Measurements from ENCODE around the gene OR3A1. TPM values are rescaled to one million over a fixed set of nuclear protein-coding genes. Genes with fewer than 3 reads are reported as not detected.
"Not testable (repeated sequence)": the region's sequence is repeated elsewhere in the genome, so short reads cannot be mapped to it uniquely, and the experiment has no call there.

OR3A1 gene
- total and polyA plus RNA-seq, 7 donors: not detected

- WGBS, 2 donors: 77 to 82% methylated on average over 13 of the region's 13 CpGs
- no peak for TF ChIP-seq EP300 (IDR thresholded peaks at IDR 0.05)
- TF ChIP-seq POLR2AphosphoS5 (IDR thresholded peaks at IDR 0.05): no peak
- TF ChIP-seq POLR2A (IDR thresholded peaks at IDR 0.05): no peak
- no peak for TF ChIP-seq CTCF (IDR thresholded peaks at IDR 0.05)
- Histone ChIP-seq H3K27me3 (no peaks in the 10 kb centered on the region), H3K4me1 (no peaks in the 10 kb centered on the region), H3K36me3 (no peaks in the 10 kb centered on the region), H3K4me3 (no peak overlapping the region), H3K27ac (no peak overlapping the region), H3K9me3 (no peaks in the 10 kb centered on the region)
- intact Hi-C loops (cut with DNase I): no loop called here
- DNase-seq: no peak
These were observed 37.6 kb downstream of the OR3A1 start for GRCh38 chr17:3260600-3260999.

GRCh38 chr17:3260163-3260562 lies 38.0 kb downstream of the OR3A1 start:
- 78 to 80% methylated on average over 1 of the region's 1 CpG for WGBS, 2 donors
- H3K27ac ChIP-seq: no peak overlapping the region
- intact Hi-C loops (cut with DNase I): no loop called here
- H3K4me1 ChIP-seq: no peaks in the 10 kb centered on the region
- no peaks in the 10 kb centered on the region for H3K36me3 ChIP-seq
- no peaks in the 10 kb centered on the region for H3K27me3 ChIP-seq
- no peak for DNase-seq
- TF ChIP-seq POLR2AphosphoS5 (IDR thresholded peaks at IDR 0.05) (no peak), CTCF (IDR thresholded peaks at IDR 0.05) (no peak), POLR2A (IDR thresholded peaks at IDR 0.05) (no peak), EP300 (IDR thresholded peaks at IDR 0.05) (no peak)
- H3K4me3 ChIP-seq: no peak overlapping the region
- no peaks in the 10 kb centered on the region for H3K9me3 ChIP-seq

- Histone ChIP-seq H3K36me3 (no peaks in the 10 kb centered on the region), H3K4me1 (no peaks in the 10 kb centered on the region), H3K9me3 (no peaks in the 10 kb centered on the region), H3K27ac (no peak overlapping the region), H3K4me3 (no peak overlapping the region), H3K27me3 (no peaks in the 10 kb centered on the region)
- intact Hi-C loops (cut with DNase I): no loop called here
- TF ChIP-seq POLR2AphosphoS5 (IDR thresholded peaks at IDR 0.05) (no peak), EP300 (IDR thresholded peaks at IDR 0.05) (no peak), CTCF (IDR thresholded peaks at IDR 0.05) (no peak), POLR2A (IDR thresholded peaks at IDR 0.05) (no peak)
- no peak for DNase-seq
- 89 to 92% methylated on average over 8 of the region's 8 CpGs for WGBS, 2 donors
These were observed 41.6 kb downstream of the OR3A1 start for GRCh38 chr17:3256575-3256974.

- H3K27me3 ChIP-seq; H3K36me3 ChIP-seq; H3K27ac ChIP-seq; H3K4me1 ChIP-seq; intact Hi-C loops (cut with DNase I); DNase-seq; H3K9me3 ChIP-seq; H3K4me3 ChIP-seq: not testable (repeated sequence)
- WGBS, 2 donors: 91 to 93% methylated on average over 1 of the region's 2 CpGs
These were observed 49.1 kb downstream of the OR3A1 start for GRCh38 chr17:3249013-3249412.

GRCh38 chr17:3244841-3245240 lies 53.3 kb downstream of the OR3A1 start:
- H3K9me3 ChIP-seq; H3K36me3 ChIP-seq; DNase-seq; H3K27me3 ChIP-seq; H3K27ac ChIP-seq; H3K4me1 ChIP-seq; intact Hi-C loops (cut with DNase I); H3K4me3 ChIP-seq: not testable (repeated sequence)
- WGBS, 2 donors: 33 to 34% methylated on average over 1 of the region's 1 CpG

GRCh38 chr17:3241044-3241443 lies 57.1 kb downstream of the OR3A1 start:
- H3K4me1 ChIP-seq; H3K36me3 ChIP-seq; H3K27me3 ChIP-seq; DNase-seq; H3K27ac ChIP-seq; intact Hi-C loops (cut with DNase I); H3K4me3 ChIP-seq; H3K9me3 ChIP-seq: not testable (repeated sequence)
- 77% methylated on average over 1 of the region's 1 CpG; no CpG with 5 or more reads in 1 of the 2 donors for WGBS, 2 donors

Other genes with a start within 250 kb of the OR3A1 start
- not detected for gene OR1D5, start 234.8 kb downstream of the OR3A1 start, total RNA-seq
- not detected for gene OR1D5, start 234.8 kb downstream of the OR3A1 start, polyA plus RNA-seq
- gene OR1D2, start 193.9 kb downstream of the OR3A1 start, total RNA-seq: not detected
- not detected for gene OR1D2, start 193.9 kb downstream of the OR3A1 start, polyA plus RNA-seq
- gene OR1G1, start 170.8 kb downstream of the OR3A1 start, total RNA-seq: not detected
- gene OR1G1, start 170.8 kb downstream of the OR3A1 start, polyA plus RNA-seq: not detected
- gene OR1A2, start 100.8 kb downstream of the OR3A1 start, total RNA-seq: not detected
- not detected for gene OR1A2, start 100.8 kb downstream of the OR3A1 start, polyA plus RNA-seq
- not detected for gene OR1A1, start 90.7 kb downstream of the OR3A1 start, total RNA-seq
- not detected for gene OR1A1, start 90.7 kb downstream of the OR3A1 start, polyA plus RNA-seq
- gene OR3A2, start 87.9 kb upstream of the OR3A1 start, total RNA-seq: under 1 TPM in 1 of 4 donors, not detected in 3; 0.27 TPM
- under 1 TPM in 1 of 3 donors, not detected in 2; 0.31 TPM for gene OR3A2, start 87.9 kb upstream of the OR3A1 start, polyA plus RNA-seq
- under 1 TPM in 1 of 4 donors, not detected in 3; 0.33 TPM for gene OR1E1, start 100.0 kb upstream of the OR3A1 start, total RNA-seq
- not detected for gene OR1E1, start 100.0 kb upstream of the OR3A1 start, polyA plus RNA-seq
- gene OR3A3, start 113.0 kb upstream of the OR3A1 start, total RNA-seq: not detected
- gene OR3A3, start 113.0 kb upstream of the OR3A1 start, polyA plus RNA-seq: not detected
- gene OR1E2, start 135.5 kb upstream of the OR3A1 start, total RNA-seq: not detected
- not detected for gene OR1E2, start 135.5 kb upstream of the OR3A1 start, polyA plus RNA-seq
- gene SPATA22, start 173.5 kb upstream of the OR3A1 start, total RNA-seq: under 1 TPM in 2 of 4 donors, not detected in 2; 0.36 to 0.55 TPM
- under 1 TPM in 1 of 3 donors, not detected in 2; 0.06 TPM for gene SPATA22, start 173.5 kb upstream of the OR3A1 start, polyA plus RNA-seq
- 1 to 10 TPM in 3 of 4 donors, under 1 TPM in 1; 0.95 to 8.0 (median 2.9) TPM for gene ASPA, start 177.6 kb upstream of the OR3A1 start, total RNA-seq
- 1 to 10 TPM in 2 of 3 donors, under 1 TPM in 1; 0.69 to 1.8 (median 1.1) TPM for gene ASPA, start 177.6 kb upstream of the OR3A1 start, polyA plus RNA-seq